T-helper 2 cell treated with Interferon-gamma antibody and Interleukin-4, amounts not matched to agents 5 μg/mL and 100 μg/mL, for 36 hours (primary cell): Measurements from ENCODE around the gene DPM2.
A peak's percentile ranks its signal among the peaks of the same experiment; 100 is the strongest.

Source experiments
- DNase-seq: peaks from one replicate; pipeline ENCODE4 v3.0.0; 2021; ENCODE audit warnings: low spot score
- H3K27ac Mint-ChIP-seq: one replicate; pipeline ENCODE4 v1.8.0; 2021; ENCODE audit warnings: mild to moderate bottlenecking, mixed read lengths
- H3K27me3 Mint-ChIP-seq: one replicate; pipeline ENCODE4 v1.8.0; 2021; ENCODE audit warnings: low read depth, mixed read lengths
- H3K36me3 Mint-ChIP-seq: one replicate; pipeline ENCODE4 v1.8.0; 2021; ENCODE audit warnings: low read depth, mixed read lengths
- H3K4me1 Mint-ChIP-seq: one replicate; pipeline ENCODE4 v1.8.0; 2021; ENCODE audit warnings: low read depth, mixed read lengths
- H3K4me3 Mint-ChIP-seq: one replicate; pipeline ENCODE4 v1.8.0; 2022; ENCODE audit warnings: mild to moderate bottlenecking, moderate library complexity, mixed read lengths
- H3K9me3 Mint-ChIP-seq: one replicate; pipeline ENCODE4 v1.8.0; 2021; ENCODE audit warnings: mixed read lengths

DPM2 gene

DNA sequence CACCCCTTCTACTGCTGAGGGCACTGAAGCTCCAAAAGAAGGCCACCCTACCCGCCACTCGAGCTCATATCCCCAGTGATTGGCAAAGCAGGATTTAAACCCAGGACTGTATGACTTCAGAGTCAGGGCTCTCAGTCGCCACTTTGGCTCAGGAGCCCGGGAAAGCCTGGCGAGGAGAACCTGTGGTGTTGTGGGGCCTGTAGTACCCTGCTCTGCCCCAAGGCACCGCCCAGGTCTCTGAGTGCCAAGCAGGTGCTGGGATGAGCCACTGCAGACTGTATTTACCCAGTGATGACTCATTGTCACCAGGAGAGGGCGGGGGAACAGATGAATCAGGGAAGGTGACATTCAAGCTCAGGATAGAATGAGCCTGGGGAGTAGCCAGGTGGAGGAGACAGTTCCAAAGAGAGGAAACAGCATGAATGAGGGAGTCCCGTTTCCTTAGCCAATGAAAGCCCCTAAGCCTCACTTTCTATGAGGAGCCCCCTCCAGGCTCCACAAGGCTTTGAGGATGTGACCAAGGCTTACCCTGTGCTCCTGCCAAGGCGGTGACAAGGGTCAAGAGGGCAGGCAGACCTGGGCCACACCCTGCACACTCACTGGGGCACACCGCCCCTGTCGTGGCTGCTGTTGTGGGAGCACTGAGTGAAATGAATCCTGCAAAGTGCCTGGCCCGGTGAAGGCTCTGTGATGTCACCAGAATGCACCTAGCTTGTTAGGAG, 17.8 kb upstream of the DPM2 start:
- H3K9me3 Mint-ChIP-seq = no peaks in the 10 kb centered on the region

DNA sequence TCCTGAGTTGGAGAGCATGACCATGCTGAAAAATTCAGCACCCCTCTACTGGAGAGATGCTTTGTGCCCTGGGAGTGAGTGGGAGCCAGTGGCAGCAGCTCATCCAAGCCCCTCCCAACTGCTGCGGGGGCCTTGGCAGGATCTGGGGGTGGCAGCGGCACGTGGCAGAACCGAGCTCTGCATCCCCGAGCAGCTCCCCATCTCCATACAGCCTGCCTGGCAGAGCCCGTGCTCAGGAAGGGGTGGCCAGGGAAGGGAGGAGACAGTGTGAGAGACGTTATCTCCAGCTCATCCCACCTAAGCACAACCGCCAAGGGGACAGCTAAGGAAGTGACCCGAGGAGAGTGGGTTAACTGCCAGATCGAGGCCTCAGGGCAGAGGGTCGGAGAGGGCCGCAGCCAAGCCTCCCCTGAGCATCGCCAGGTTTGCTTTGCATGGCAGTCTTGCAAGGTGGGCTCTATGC, 17.2 kb upstream of the DPM2 start:
- peaks cover 51% of the 10 kb centered on the region for H3K36me3 Mint-ChIP-seq
- no peak for DNase-seq
- peaks cover 61% of the 10 kb centered on the region for H3K4me1 Mint-ChIP-seq
- H3K27ac Mint-ChIP-seq = peak overlapping the region; percentile 71
- H3K4me3 Mint-ChIP-seq = peak overlapping the region; percentile 40
- H3K9me3 Mint-ChIP-seq = no peaks in the 10 kb centered on the region
- no peaks in the 10 kb centered on the region for H3K27me3 Mint-ChIP-seq

More for the DNA sequence above, 17.8 kb upstream of the DPM2 start:
- Mint-ChIP-seq H3K27me3 (no peaks in the 10 kb centered on the region), H3K27ac (peak overlapping the region; percentile 71), H3K4me1 (peaks cover 61% of the 10 kb centered on the region), H3K36me3 (peaks cover 52% of the 10 kb centered on the region), H3K4me3 (peak overlapping the region; percentile 65)
- peak; percentile 84 for DNase-seq

DNA sequence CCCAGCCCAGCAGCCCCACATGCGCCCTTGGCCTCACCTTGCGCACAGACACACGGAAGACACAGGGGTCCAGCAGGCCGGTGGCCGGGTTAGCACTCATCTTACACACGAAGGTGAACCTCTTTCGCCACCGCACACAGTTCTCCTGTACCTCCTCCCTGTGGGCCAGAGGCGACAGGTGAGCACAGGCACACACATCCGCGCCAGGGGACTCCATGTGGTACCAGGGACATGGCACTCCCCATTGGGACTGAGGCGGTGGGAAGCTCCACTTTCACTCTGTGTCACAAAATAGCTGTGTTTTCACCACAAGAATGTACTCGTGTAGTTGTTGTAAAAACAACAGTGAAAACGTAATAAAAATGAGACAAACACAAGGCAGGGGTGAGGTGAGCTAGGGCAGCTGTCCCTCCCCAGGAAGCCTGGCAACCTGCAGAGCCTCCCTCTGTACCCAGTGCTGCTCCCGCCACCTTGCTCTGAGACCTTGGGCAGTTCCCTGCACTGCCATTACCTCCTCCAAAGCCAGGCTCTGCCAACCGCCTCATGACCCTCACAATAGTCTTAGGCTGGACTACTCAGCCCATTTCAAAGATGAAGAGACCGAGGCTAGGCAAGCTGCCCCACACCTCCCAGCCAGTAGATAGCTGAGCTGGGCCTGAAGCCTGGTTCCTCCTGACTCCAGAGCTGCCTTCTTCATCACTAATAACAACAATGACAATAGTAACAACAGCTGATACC, 16.3 kb upstream of the DPM2 start:
- peak overlapping the region; percentile 68 for H3K27ac Mint-ChIP-seq
- peaks cover 43% of the 10 kb centered on the region for H3K36me3 Mint-ChIP-seq
- H3K4me1 Mint-ChIP-seq = peaks cover 56% of the 10 kb centered on the region
- no peaks in the 10 kb centered on the region for H3K27me3 Mint-ChIP-seq
- no peaks in the 10 kb centered on the region for H3K9me3 Mint-ChIP-seq
- peak overlapping the region; percentile 40 for H3K4me3 Mint-ChIP-seq
- DNase-seq = no peak

DNA sequence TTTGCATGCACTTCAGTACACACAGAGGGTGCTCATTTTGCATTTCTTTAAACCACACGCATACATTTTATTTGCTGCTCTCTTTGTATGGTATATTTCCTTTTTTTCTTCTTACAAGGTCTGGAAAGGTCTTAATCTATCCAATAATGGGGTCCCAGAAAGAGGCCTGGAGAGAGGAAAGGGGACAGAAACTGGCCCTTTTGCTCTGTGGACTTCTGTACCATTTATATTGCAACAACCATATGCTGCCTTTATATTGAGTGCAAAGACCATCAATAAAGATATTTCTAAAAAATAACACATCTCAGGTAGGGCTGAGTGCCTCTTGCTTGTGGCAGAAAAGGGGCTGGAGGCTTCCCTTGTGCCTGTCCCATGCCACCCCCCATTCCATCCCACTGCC, 15.5 kb upstream of the DPM2 start:
- DNase-seq = no peak
- Mint-ChIP-seq H3K4me3 (no peak overlapping the region), H3K27ac (no peak overlapping the region), H3K27me3 (no peaks in the 10 kb centered on the region), H3K9me3 (no peaks in the 10 kb centered on the region), H3K36me3 (peaks cover 43% of the 10 kb centered on the region), H3K4me1 (peaks cover 53% of the 10 kb centered on the region)

DNA sequence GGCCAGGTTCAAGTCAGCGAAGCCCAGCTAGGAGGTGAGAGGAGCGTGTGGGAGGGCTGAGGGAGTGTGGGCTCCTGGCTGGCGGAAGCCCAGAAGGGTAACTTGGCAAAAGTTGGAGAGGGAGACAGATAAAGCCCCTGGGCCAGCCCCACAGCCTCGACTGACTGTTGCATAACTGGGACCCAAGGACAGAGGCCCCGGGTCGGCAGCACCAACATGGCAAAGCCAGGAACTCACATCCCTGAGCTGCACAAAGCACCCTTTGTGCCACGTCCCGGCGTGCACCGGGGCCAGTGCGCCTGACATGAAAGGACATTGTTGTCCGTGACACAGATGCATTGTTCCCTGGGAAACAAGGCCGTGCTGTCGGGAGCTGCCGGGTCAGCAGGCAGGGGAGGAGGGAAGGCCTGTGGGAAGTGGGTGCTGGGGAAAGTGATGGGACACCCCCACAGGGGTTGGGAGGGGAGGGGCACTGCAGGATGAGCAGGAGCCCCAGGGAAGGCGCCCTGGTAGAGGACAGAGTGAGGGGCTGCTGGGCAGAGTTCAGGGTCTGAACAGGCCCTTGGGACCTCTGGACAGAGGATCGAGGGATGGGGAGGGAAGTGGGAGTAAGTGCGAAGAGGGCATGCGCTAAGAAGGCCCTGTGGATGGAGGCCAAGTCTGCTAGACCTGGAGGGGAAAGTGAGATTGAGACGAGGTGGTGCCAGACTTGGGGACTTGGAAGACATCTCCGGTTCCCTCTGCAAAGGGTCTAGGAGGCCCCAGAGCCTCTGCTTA, 13.0 kb upstream of the DPM2 start:
- peak overlapping the region; percentile 12 for H3K4me3 Mint-ChIP-seq
- peak overlapping the region; percentile 34 for H3K27ac Mint-ChIP-seq
- H3K36me3 Mint-ChIP-seq = peaks cover 44% of the 10 kb centered on the region

DNA sequence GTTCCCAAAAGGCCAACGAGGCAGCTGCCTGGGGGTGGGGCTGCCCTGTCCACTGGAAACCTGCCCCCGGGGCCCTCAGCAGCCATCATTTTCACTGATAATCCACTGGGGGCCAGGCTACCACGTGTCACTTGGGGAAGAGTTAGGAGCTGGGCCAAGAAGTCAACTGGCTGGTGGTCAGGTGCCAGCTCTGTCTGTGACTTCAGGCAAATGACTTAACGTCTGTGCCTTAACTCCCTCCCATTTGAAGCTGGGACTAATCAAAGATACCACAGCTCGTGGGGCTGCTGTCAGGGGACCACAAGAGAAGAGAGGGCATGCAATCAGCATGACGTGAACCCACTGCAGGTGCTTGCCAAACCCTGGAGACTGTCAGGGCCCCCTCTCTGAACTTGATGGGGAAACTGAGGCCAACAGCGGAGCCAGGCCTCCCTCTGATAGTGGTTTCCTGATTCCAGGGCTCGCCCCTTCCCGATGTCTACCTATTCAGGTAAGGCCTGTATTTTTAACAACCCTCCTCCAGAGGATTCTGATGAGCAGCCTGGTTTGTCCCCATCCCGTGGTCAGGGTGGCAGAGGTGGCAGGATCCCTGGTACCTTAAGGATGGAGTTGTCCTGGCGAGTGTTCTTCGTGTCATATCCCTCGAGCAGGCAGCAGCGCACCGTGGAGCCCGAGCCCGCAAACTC, 12.3 kb upstream of the DPM2 start:
- Mint-ChIP-seq H3K4me3 (peak overlapping the region; percentile 12), H3K4me1 (peaks cover 38% of the 10 kb centered on the region), H3K9me3 (no peaks in the 10 kb centered on the region), H3K36me3 (peaks cover 45% of the 10 kb centered on the region), H3K27ac (no peak overlapping the region), H3K27me3 (no peaks in the 10 kb centered on the region)
- DNase-seq = no peak

More for the DNA sequence above, 13.0 kb upstream of the DPM2 start:
- DNase-seq = no peak
- peaks cover 42% of the 10 kb centered on the region for H3K4me1 Mint-ChIP-seq
- no peaks in the 10 kb centered on the region for H3K27me3 Mint-ChIP-seq
- H3K9me3 Mint-ChIP-seq = no peaks in the 10 kb centered on the region

DNA sequence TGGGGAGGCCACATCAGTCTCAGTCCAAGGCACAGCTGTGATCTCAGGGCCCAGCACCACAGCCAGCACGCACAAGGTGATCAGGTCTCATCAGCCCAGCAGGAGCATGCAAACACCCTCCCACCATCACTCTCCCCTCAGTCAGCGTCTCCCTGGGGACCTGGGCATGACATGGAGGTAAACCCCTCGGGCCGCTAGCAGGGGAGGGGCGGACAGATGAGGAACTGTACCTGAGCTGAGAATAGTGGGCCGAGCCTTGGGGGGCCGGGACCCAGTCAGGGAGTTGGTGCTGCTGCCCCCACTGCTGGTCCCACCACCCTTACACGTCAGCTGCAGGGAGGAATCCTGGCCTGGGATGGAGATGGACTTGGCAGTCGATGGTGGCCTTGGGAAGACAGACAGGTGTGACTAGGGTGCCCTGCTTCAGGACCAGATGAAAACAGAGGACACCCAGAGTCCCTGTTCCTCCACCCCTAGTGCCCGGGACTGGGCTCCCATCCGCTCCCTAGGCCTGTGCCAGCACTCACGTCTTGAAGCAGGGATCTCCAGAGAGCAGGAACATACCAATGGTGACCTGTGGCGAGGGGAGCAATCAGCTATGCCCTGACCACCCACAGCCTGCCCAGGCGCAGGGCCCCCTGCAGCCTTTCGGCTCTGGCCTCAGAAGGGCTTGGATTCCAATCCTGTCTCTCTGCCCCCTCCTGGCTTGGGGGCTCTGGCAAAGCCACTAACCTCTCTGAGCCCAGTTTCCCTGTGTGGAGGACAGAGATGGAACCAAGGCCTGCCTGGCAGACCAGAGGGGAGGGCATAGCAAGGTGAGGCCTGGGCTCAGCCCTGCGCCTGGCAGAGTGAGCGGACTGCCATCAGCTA, 10.4 kb upstream of the DPM2 start:
- Mint-ChIP-seq H3K4me3 (no peak overlapping the region), H3K27me3 (no peaks in the 10 kb centered on the region), H3K36me3 (peaks cover 53% of the 10 kb centered on the region), H3K27ac (peak overlapping the region; percentile 26), H3K4me1 (peaks cover 34% of the 10 kb centered on the region), H3K9me3 (no peaks in the 10 kb centered on the region)
- no peak for DNase-seq

DNA sequence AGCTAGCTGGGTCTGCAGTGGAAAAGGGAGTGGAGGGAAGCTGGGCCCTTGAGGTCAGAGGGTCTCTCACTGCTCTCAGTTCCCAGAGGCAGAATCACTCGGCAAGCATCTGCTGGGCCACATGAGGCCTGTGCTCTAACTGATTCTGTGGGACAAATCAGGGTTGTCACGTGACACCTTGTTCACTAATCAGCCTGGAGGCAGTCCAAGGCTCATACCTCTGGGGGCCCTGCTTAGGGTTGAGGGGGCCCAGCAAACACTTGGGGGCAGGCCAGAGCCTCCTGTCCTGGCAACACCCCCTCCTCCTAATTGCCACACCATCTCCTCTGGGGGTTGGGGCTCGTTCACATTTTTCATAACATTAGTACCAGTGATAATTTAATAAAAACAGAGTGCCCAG, 9.1 kb upstream of the DPM2 start:
- Mint-ChIP-seq H3K36me3 (peaks cover 64% of the 10 kb centered on the region), H3K27me3 (no peaks in the 10 kb centered on the region), H3K4me1 (peaks cover 33% of the 10 kb centered on the region), H3K9me3 (no peaks in the 10 kb centered on the region), H3K27ac (no peak overlapping the region), H3K4me3 (no peak overlapping the region)
- no peak for DNase-seq

DNA sequence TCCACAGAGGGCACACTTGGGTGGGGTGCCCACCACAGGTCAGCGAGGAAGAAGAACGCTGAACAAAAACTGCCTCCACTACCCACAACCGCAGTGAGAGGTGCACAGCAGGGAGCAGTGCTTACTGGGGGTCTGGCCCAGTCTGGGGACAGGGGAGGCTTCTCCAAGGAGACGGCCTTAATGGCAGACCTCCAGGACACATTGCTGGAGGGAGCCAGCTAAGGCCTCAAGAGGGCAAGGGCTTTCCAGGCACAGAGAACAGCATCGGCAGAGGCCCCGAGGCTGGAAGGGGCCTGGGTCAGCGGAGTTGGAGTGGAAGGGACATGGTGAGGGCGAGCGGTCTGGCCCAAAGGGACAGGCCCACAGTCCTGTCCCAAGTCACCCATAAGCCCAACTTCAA, 8.3 kb upstream of the DPM2 start:
- Mint-ChIP-seq H3K36me3 (peaks cover 68% of the 10 kb centered on the region), H3K4me1 (peaks cover 29% of the 10 kb centered on the region)

DNA sequence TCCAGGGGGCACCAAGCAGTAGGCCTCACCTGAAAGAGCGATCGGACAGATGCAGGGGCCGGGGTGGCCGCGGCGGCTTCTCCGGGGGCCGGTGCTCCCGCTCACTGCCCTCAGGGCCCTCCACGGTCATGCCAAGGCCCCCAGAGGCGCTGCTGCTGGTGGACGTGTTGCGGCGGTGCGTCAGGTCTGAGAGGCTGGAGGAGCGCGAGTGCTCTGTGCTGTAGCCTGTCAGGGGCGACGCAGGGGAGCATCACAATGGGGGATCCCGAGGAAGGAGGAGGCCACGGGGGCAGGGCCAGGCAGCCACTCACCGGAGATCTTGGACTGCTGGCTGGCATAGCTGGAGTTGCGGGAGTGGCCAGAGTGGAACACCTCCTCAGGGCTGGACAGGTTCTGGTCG, 7.7 kb upstream of the DPM2 start:
- H3K4me3 Mint-ChIP-seq = no peak overlapping the region
- no peaks in the 10 kb centered on the region for H3K27me3 Mint-ChIP-seq
- H3K27ac Mint-ChIP-seq = no peak overlapping the region
- peaks cover 72% of the 10 kb centered on the region for H3K36me3 Mint-ChIP-seq
- H3K9me3 Mint-ChIP-seq = no peaks in the 10 kb centered on the region
- no peak for DNase-seq
- peaks cover 27% of the 10 kb centered on the region for H3K4me1 Mint-ChIP-seq

More for the DNA sequence above, 8.3 kb upstream of the DPM2 start:
- H3K27ac Mint-ChIP-seq = no peak overlapping the region
- no peaks in the 10 kb centered on the region for H3K9me3 Mint-ChIP-seq
- no peak for DNase-seq
- H3K27me3 Mint-ChIP-seq = no peaks in the 10 kb centered on the region
- no peak overlapping the region for H3K4me3 Mint-ChIP-seq

DNA sequence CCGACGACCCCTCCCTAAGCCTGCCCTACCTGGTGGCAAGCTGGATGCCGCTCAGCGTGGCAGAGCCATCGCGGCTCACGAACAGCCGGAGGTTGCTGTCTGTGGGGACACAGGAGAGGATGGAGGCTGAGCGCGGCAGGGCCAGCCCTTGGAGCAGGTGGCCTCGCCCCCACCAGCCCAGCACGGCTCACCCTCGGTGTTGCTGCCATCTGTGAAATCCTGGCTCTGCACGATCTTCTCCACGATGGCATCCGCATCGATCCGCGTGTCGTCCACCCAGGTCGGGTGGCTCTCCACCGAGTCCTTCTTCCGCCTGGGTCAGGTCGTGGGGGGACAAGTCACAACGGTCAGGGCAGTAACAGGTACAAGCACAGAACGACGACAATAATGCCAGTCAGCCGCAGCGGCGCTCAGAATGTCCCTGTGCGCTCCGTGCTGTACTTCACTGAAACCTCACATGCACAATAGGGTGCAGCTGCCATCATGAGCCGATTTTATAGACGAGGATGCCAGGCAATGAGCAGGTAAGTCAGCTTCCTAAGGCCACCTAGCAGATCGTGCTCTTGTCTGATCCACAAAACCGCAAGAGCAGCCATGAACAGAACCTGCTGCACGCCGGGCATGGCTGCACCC, 7.0 kb upstream of the DPM2 start:
- DNase-seq = no peak
- Mint-ChIP-seq H3K4me1 (peaks cover 23% of the 10 kb centered on the region), H3K9me3 (no peaks in the 10 kb centered on the region), H3K27me3 (no peaks in the 10 kb centered on the region), H3K27ac (peak overlapping the region; percentile 21), H3K4me3 (no peak overlapping the region), H3K36me3 (peaks cover 74% of the 10 kb centered on the region)

DNA sequence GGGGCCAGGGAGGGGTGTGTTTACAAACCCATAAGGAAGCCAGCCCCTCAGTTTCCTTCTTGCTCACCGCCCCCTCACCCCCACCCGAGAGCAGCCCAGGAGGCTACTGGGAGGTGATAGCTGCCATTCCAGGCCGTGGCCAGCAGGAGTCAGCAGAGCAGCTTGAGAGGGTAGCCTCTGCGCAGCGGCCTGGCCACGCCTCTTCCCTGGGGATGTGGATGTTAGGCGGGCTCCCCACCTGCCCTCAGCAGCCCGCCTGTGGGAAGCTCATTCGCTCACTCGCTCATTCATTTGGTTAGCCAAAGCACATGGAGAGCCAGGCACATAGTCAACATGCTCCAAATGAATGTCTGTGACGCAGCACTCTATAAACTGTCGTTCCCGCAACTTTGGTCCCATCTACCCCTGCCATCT, 6.1 kb upstream of the DPM2 start:
- Mint-ChIP-seq H3K27ac (peak overlapping the region; percentile 62), H3K36me3 (peaks cover 75% of the 10 kb centered on the region), H3K4me3 (no peak overlapping the region), H3K27me3 (no peaks in the 10 kb centered on the region), H3K9me3 (no peaks in the 10 kb centered on the region), H3K4me1 (peaks cover 20% of the 10 kb centered on the region)
- peak; percentile 71 for DNase-seq
